HTR-8/SVneo (cell line): ENCODE data around the gene GALNT18.

Experiments
- DNase-seq: peaks from one replicate; pipeline ENCODE4 v3.0.0; 2011; ENCODE audit warnings: low spot score, mixed read lengths; ENCODE audit not compliant: insufficient read length
- FAIRE-seq: peaks from 2 replicates; lab custom pipeline; 2011; peaks lifted over from hg19 to GRCh38; lab: Jason Lieb, UNC

Gene GALNT18

GRCh38 chr11:11621573-11622339, at the start of gene GALNT18:
Gene GALNT18, minus strand, starts transcription at chr11:11622005.
- FAIRE-seq (peak; percentile 97), DNase-seq (peak; percentile 97)

GRCh38 chr11:11670574-11670973, 48.8 kb upstream of the GALNT18 start:
- FAIRE-seq = no peak
- no peak for DNase-seq

GRCh38 chr11:11669233-11669846, 47.5 kb upstream of the GALNT18 start:
- DNase-seq (no peak), FAIRE-seq (no peak)

GRCh38 chr11:11668781-11669180, 47.0 kb upstream of the GALNT18 start:
- DNase-seq (no peak), FAIRE-seq (no peak)

- FAIRE-seq (no peak), DNase-seq (no peak)
These were observed 46.5 kb upstream of the GALNT18 start for GRCh38 chr11:11668274-11668673.

- DNase-seq (no peak), FAIRE-seq (no peak)
These were observed 45.3 kb upstream of the GALNT18 start for GRCh38 chr11:11667056-11667455.

- FAIRE-seq (no peak), DNase-seq (no peak)
These were observed 43.6 kb upstream of the GALNT18 start for GRCh38 chr11:11665407-11665806.

- DNase-seq (no peak), FAIRE-seq (no peak)
These were observed 42.1 kb upstream of the GALNT18 start for GRCh38 chr11:11663907-11664306.

- FAIRE-seq (no peak), DNase-seq (no peak)
These were observed 40.8 kb upstream of the GALNT18 start for GRCh38 chr11:11662578-11662977.

GRCh38 chr11:11661326-11662040, 39.7 kb upstream of the GALNT18 start:
- DNase-seq = no peak
- FAIRE-seq = no peak

GRCh38 chr11:11660363-11660740, 38.5 kb upstream of the GALNT18 start:
- FAIRE-seq = no peak
- DNase-seq = no peak

- peak; percentile 16 for FAIRE-seq
- no peak for DNase-seq
These were observed 38.0 kb upstream of the GALNT18 start for GRCh38 chr11:11659567-11660362.

GRCh38 chr11:11657218-11657955, 35.6 kb upstream of the GALNT18 start:
- FAIRE-seq (no peak), DNase-seq (no peak)

GRCh38 chr11:11641581-11641980, 19.8 kb upstream of the GALNT18 start:
- no peak for FAIRE-seq
- DNase-seq = no peak

GRCh38 chr11:11640996-11641395, 19.2 kb upstream of the GALNT18 start:
- no peak for FAIRE-seq
- DNase-seq = no peak

GRCh38 chr11:11640152-11640551, 18.3 kb upstream of the GALNT18 start:
- FAIRE-seq (no peak), DNase-seq (no peak)

GRCh38 chr11:11636671-11637070, 14.9 kb upstream of the GALNT18 start:
- FAIRE-seq (no peak), DNase-seq (no peak)

- no peak for FAIRE-seq
- no peak for DNase-seq
These were observed 13.6 kb upstream of the GALNT18 start for GRCh38 chr11:11635443-11635842.

- FAIRE-seq = no peak
- DNase-seq = no peak
These were observed 7.6 kb upstream of the GALNT18 start for GRCh38 chr11:11629368-11629767.

- no peak for FAIRE-seq
These were observed 6.8 kb upstream of the GALNT18 start for GRCh38 chr11:11628651-11629050.

More at GRCh38 chr11:11628651-11629050, 6.8 kb upstream of the GALNT18 start:
- no peak for DNase-seq
